GM12892 (cell line): ENCODE measurements around the gene CPSF2.

ENCODE experiments used
- POLR2A ChIP-seq: IDR thresholded peaks from 2 replicates; pipeline ENCODE4 v1.6.1; 2011; ENCODE audit warnings: low read depth, low read length, control low read depth
- POLR2AphosphoS5 ChIP-seq: IDR thresholded peaks from 2 replicates; pipeline ENCODE4 v1.6.1; 2011; ENCODE audit warnings: low read depth, low read length, control low read depth
- TAF1 ChIP-seq: IDR thresholded peaks from 2 replicates; pipeline ENCODE4 v1.6.1; 2011; ENCODE audit warnings: low read depth, mild to moderate bottlenecking, control low read depth, low read length, borderline replicate concordance

DNA sequence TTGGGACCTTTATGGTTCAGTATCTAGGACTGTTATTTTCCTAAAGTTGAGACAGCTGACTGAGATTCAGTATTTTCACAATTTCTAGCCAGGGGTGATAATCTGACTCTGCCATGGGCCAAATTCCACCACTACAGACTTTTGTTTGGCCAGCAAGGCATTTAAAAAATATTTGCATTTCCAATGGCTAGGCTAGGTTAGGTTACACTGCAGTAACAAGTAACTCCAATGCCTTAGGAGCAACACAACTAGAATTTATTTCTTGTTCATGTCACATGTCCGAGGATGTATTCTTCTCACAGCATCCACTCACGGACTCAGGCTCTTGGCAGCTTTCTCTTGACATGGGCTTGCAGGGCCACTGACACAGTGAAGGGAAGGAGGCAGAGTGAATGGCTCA lies 83.0 kb downstream of the CPSF2 start:
- TF ChIP-seq POLR2A, result no peak
- TF ChIP-seq POLR2AphosphoS5, result no peak
- TF ChIP-seq TAF1, result no peak
